ENCODE data around the gene FEM1B.

Gene FEM1B

DNA sequence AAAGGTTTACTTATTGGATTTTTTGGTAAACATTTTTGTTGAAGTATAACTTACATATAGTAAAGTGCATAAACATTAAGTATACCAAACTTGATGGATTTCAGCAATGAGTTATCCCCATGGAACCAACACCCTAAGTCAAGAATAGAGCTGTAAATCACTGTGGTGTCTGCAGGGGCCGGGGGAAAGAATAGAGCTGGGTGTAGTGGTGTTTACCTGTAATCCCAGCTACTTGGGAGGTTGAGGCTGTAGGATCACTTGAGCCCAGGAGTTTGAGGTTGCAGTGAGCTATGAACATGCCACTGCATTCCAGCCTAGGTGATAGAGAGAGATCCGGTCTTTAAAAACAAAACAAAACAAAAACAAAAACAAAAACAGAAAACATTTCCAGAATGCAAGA, 13.3 kb upstream of the FEM1B start:
- Histone ChIP-seq H3K27ac (ENCODE audit: low read length) (no peak overlapping the region), H3K4me1 (ENCODE audit: low read length) (no peaks in the 10 kb centered on the region), H3K36me3 (replicated peaks; ENCODE audit: insufficient read depth, low read length) (no peaks in the 10 kb centered on the region), H3K79me2 (ENCODE audit: low read length) (no peaks in the 10 kb centered on the region), H3K9ac (ENCODE audit: low read length) (no peak overlapping the region), H3K4me3 (ENCODE audit: low read length) (no peak overlapping the region), H3K27me3 (replicated peaks; ENCODE audit: insufficient read depth, low read length) (no peaks in the 10 kb centered on the region), H2AFZ (ENCODE audit: low read length) (no peak overlapping the region), H3K9me2 (replicated peaks; ENCODE audit: insufficient read depth, low read length) (no peaks in the 10 kb centered on the region), H3K4me2 (ENCODE audit: low read depth, low read length) (no peak overlapping the region), H3K9me3 (replicated peaks; ENCODE audit: insufficient read depth, low read length) (no peaks in the 10 kb centered on the region), H4K20me1 (ENCODE audit: insufficient read depth, low read length) (no peaks in the 10 kb centered on the region), H3F3A (ENCODE audit: insufficient read depth, low read length) (no peaks in the 10 kb centered on the region)
- no peak for DNase-seq
- TF ChIP-seq EZH2 (optimal IDR thresholded peaks at IDR 0.05; ENCODE audit: low read depth, low read length): no peak
- TF ChIP-seq EZH2phosphoT487 (IDR thresholded peaks at IDR 0.05; ENCODE audit: low read length): no peak
- TF ChIP-seq CTCF (IDR thresholded peaks at IDR 0.05; ENCODE audit: low read length): no peak

- Histone ChIP-seq H3K9ac (ENCODE audit: low read length) (no peak overlapping the region), H4K20me1 (ENCODE audit: insufficient read depth, low read length) (no peaks in the 10 kb centered on the region), H3K4me1 (ENCODE audit: low read length) (no peaks in the 10 kb centered on the region), H3K79me2 (ENCODE audit: low read length) (no peaks in the 10 kb centered on the region), H3K9me3 (replicated peaks; ENCODE audit: insufficient read depth, low read length) (no peaks in the 10 kb centered on the region), H3K36me3 (replicated peaks; ENCODE audit: insufficient read depth, low read length) (no peaks in the 10 kb centered on the region), H3K4me2 (ENCODE audit: low read depth, low read length) (no peak overlapping the region), H2AFZ (ENCODE audit: low read length) (no peak overlapping the region), H3K4me3 (ENCODE audit: low read length) (no peak overlapping the region), H3K27ac (ENCODE audit: low read length) (no peak overlapping the region), H3F3A (ENCODE audit: insufficient read depth, low read length) (no peaks in the 10 kb centered on the region), H3K27me3 (replicated peaks; ENCODE audit: insufficient read depth, low read length) (no peaks in the 10 kb centered on the region), H3K9me2 (replicated peaks; ENCODE audit: insufficient read depth, low read length) (no peaks in the 10 kb centered on the region)
- DNase-seq: no peak
- TF ChIP-seq EZH2phosphoT487 (IDR thresholded peaks at IDR 0.05; ENCODE audit: low read length): no peak
- TF ChIP-seq EZH2 (optimal IDR thresholded peaks at IDR 0.05; ENCODE audit: low read depth, low read length): no peak
- no peak for TF ChIP-seq CTCF (IDR thresholded peaks at IDR 0.05; ENCODE audit: low read length)
These were observed 12.5 kb upstream of the FEM1B start for GRCh38 chr15:68265081-68265480.

DNA sequence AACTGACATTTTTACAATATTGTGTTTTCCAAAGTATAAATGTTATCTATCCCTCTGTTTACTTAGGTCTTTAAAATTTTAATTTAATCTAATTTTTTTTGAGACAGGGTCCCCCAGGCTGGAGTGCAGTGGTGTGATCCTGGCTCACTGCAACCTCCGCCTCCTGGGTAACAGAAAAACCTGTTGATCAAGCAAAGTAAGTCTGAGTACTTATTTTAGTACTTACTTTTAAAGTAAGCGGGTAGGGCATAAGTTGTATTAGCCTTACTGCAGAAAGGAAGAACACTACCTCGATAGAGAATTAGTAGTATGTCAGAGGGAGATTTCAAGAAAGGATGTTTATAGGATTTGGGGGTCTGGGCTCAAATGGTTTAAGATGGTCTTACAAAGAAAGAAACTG, 11.9 kb upstream of the FEM1B start:
- H3K79me2 ChIP-seq (ENCODE audit: low read length): no peaks in the 10 kb centered on the region
- no peaks in the 10 kb centered on the region for H4K20me1 ChIP-seq (ENCODE audit: insufficient read depth, low read length)
- H3K9me2 ChIP-seq (replicated peaks; ENCODE audit: insufficient read depth, low read length): no peaks in the 10 kb centered on the region
- no peaks in the 10 kb centered on the region for H3K36me3 ChIP-seq (replicated peaks; ENCODE audit: insufficient read depth, low read length)
- DNase-seq: no peak
- H3K4me3 ChIP-seq (ENCODE audit: low read length): no peak overlapping the region
- no peak overlapping the region for H2AFZ ChIP-seq (ENCODE audit: low read length)
- TF ChIP-seq EZH2 (optimal IDR thresholded peaks at IDR 0.05; ENCODE audit: low read depth, low read length) (no peak), CTCF (IDR thresholded peaks at IDR 0.05; ENCODE audit: low read length) (no peak), EZH2phosphoT487 (IDR thresholded peaks at IDR 0.05; ENCODE audit: low read length) (no peak)
- H3K4me1 ChIP-seq (ENCODE audit: low read length): no peaks in the 10 kb centered on the region
- no peaks in the 10 kb centered on the region for H3K9me3 ChIP-seq (replicated peaks; ENCODE audit: insufficient read depth, low read length)
- no peaks in the 10 kb centered on the region for H3F3A ChIP-seq (ENCODE audit: insufficient read depth, low read length)
- no peak overlapping the region for H3K4me2 ChIP-seq (ENCODE audit: low read depth, low read length)
- no peak overlapping the region for H3K9ac ChIP-seq (ENCODE audit: low read length)
- no peak overlapping the region for H3K27ac ChIP-seq (ENCODE audit: low read length)
- H3K27me3 ChIP-seq (replicated peaks; ENCODE audit: insufficient read depth, low read length): no peaks in the 10 kb centered on the region

Measured in MM.1S (cell line).